NCI-H82 (cell line): Measurements from ENCODE around the gene FOXN1.
A peak's percentile ranks its signal among the peaks of the same experiment; 100 is the strongest.
"Not testable (repeated sequence)": the region's sequence is repeated elsewhere in the genome, so short reads cannot be mapped to it uniquely, and the experiment has no call there.

Experiments used
- DNase-seq: peaks from one replicate; lab custom pipeline; 2025; lab: John Stamatoyannopoulos, UW

Gene FOXN1, protein sequence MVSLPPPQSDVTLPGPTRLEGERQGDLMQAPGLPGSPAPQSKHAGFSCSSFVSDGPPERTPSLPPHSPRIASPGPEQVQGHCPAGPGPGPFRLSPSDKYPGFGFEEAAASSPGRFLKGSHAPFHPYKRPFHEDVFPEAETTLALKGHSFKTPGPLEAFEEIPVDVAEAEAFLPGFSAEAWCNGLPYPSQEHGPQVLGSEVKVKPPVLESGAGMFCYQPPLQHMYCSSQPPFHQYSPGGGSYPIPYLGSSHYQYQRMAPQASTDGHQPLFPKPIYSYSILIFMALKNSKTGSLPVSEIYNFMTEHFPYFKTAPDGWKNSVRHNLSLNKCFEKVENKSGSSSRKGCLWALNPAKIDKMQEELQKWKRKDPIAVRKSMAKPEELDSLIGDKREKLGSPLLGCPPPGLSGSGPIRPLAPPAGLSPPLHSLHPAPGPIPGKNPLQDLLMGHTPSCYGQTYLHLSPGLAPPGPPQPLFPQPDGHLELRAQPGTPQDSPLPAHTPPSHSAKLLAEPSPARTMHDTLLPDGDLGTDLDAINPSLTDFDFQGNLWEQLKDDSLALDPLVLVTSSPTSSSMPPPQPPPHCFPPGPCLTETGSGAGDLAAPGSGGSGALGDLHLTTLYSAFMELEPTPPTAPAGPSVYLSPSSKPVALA

DNA sequence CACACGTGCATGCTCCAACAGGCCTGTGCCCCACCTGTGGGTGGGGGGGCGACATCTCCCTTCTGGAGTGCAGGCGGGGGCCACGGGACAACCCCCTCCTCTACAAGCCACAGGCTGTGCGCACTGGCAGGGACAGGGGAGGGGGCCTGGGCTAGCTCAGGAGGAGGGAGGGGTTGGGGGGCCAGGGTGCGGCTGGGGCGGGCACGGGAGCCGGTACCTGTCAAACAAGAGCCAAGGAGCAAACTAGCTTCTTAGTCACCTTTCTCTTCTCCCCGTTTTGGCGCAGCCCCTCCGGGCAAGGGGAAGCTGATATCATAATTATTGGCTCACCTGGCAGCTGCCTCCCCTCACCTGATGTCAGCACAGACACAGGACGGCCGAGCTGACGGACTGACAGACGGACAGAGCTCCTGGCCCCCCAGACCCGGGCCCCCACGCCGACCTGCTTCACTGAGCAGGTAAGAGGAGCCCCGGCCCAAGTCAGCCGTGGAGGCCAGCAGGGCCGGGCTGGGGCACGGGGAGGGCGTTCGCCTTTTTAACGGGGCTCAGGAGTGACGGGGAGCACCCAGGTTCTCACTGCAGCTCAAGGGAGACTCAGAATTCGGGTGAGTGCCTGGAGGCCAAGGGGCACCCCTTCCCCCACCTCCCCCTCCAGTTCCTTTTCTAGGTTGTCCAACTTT, at the start of gene FOXN1:
FOXN1 (plus strand) TSS at position 363 of the 680 bp plus-strand sequence. CDS start 17,622 bp downstream, outside the sequence.
- DNase-seq, result no peak

DNA sequence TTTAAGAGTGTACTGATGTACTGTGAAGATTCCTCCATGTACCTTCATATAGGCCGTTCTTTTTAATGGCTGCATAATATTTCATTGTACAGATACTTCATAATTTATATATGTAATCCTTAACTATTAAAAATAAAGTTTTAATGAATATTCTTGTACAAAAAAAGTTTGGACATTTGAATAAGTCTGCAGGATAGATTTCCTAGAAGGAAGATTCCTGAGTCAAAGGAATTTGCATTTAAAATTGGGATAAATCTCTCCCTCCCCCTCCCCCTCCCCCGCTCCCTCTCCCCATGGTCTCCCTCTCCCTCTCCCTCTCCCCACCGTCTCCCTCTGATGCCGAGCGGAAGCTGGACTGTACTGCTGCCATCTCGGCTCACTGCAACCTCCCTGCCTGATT, 48.3 kb upstream of the FOXN1 start:
- no peak for DNase-seq

- DNase-seq, result not testable (repeated sequence)
Observed at GRCh38 chr17:28458881-28459280, 47.3 kb upstream of the FOXN1 start.

GRCh38 chr17:28460901-28461300, 45.2 kb upstream of the FOXN1 start:
- DNase-seq, result no peak

DNA sequence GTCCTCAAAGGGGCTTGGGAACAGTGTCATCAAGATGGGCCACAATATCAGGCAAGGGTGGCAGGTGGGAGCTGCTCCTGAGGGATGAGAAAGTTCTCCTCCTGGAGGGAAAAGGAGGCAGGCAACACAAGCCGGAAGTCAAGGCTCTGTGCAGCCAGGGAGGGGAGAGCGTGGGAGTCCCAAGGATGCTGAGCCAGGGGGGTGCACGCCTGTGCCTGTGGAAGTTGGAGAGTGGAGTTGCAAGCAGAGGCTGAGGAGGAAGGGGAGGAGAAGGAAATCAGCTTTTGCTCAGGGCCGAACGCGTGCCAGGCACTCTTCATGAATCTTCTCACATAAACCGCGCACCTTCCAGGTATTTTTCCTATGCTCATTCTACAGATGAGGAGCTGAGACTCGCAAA, 40.1 kb upstream of the FOXN1 start:
- DNase-seq, result no peak

- DNase-seq, result peak; percentile 86
Observed at GRCh38 chr17:28466521-28467048, 39.6 kb upstream of the FOXN1 start.

GRCh38 chr17:28467456-28468025, 38.6 kb upstream of the FOXN1 start:
- DNase-seq, result no peak

GRCh38 chr17:28468033-28468735, 38.0 kb upstream of the FOXN1 start:
- not testable (repeated sequence) for DNase-seq

GRCh38 chr17:28468781-28469180, 37.4 kb upstream of the FOXN1 start:
- no peak for DNase-seq

DNA sequence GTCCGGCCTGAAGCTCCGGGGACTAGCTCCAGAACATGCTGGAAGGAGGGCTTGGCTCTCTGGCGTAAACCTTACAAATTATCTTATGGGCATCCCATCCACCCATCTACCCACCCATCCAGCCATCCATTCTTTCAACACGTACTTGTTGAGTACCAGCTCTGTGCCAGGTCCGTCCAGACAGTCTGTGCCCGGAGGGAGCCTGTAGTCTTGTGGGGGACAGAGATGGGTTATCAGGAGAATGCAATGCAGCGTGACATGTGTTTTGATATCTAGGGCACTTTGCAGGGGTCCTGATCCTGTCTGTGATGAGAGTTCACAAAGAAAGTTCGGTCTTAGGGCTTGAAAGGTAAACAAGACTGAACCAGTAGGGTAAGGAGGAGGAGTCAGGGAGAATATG, 36.8 kb upstream of the FOXN1 start:
- DNase-seq, result no peak

GRCh38 chr17:28470266-28470913, 35.8 kb upstream of the FOXN1 start:
- no peak for DNase-seq

- DNase-seq, result no peak
Observed at GRCh38 chr17:28470914-28471366, 35.2 kb upstream of the FOXN1 start.

DNA sequence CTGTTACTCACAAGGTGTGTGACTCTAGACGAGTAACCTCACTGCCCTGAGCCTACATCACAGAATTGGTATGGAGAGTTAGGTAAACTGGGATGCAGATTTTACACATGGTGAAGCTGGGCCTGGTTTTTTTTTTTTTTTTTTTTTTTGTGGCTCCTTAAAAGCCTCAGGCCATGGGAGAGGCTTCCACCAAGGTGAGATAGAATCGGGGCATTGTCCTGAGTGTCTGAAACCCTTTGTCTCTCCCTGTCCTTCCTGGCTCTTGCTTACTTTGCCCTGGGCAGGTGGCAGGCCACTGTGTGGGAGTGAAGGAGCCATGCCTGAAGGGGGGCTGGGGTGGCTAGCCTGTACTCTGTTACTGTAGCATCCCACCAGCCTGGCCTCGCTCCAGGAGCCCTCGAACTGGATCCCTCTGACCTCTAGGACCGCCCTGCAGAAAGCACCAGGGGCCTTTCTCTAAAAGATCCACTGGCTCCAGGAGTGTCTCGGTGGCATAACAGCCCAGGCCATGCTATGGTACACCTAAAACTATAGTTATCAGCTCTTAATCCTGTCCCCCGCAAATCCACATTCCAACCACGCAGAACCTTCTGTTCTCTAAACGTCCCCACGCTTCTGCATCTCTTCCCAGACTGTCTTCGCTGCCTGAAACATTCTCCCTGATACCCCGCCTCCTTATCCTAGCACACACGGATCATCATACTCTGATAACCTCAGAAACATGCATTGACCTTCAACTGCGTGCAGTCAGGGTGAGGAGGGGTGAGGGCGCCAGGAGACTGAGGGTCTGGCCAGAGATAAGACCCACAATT, 34.4 kb upstream of the FOXN1 start:
- DNase-seq, result no peak

DNA sequence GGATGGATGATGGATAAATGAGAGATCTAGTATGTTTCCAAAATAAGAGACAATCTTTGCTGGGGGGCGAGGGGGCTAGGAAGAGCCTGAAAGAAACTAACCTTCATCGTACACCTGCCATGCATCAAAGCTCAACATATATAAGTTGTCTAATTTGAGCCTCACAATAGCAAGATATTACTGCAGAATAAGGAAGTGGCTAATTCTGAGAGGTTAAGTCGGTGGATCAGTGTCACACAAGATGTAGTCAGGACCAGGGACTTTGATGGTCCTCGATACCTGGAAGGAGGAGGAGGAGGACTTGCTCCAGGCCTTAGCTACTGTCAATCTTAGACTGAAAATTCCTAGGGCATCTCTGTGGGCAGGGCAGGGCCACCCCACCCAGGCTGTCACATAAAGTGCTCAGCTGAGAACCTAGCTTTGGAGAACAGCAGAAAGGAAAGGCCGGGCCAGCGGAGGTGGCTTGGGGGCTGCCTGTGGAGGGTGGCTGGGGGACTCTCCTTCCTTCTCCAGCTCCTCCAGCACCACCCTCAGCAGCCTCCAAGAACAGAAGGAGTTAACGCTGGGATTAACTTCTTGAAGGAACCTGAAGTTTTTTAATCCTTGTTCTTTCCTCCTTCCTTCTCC, 33.2 kb upstream of the FOXN1 start:
- no peak for DNase-seq

DNA sequence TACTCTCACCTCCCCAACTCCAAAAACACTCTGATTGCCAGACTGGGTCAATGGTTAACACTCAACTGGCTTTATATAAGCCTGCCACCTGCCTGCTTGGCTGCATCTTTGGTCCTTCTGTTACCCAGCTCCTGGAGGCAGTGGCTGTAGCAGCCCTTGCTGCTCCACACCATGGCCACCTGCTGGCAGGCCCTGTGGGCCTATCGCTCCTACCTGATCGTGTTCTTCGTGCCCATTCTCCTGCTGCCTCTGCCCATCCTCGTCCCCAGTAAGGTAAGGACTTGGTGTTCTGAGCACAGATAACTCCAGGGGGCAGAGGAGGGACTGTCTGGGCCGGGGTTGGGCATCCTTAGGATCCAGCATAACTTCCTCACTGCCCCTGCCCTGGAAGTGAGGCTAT, 32.6 kb upstream of the FOXN1 start, which contains the start of gene SLC13A2:
SLC13A2 (plus strand) TSS at position 103 of the 400 bp plus-strand sequence; CDS start at position 172, 69 bp downstream.
- peak; percentile 69 for DNase-seq

DNA sequence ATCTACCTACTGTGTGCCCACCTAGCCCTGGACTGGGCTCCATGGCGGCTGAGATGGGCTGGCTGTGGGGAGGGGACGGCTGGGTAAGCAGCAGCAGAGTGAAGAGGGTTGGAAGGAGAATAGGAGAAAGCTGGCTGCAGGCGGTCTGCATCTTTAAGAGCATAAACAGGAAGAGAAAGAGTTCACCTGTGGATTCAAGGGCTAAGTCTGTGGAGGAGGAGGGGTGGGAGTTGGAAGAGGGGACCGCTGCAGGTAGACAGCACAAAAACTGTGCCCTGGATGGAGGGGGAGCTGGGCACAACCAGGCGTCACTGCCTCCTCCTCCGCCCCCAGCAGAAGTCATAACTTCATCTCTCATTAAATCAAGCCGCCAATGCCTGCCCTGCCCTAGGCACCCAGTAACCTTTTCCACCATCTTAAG, 32.0 kb upstream of the FOXN1 start:
- DNase-seq, result no peak

GRCh38 chr17:28475151-28475900, 30.8 kb upstream of the FOXN1 start:
- no peak for DNase-seq

GRCh38 chr17:28476076-28476865, 29.9 kb upstream of the FOXN1 start:
- no peak for DNase-seq
